ENCODE measurements around the gene CCM2.

Gene CCM2

GRCh38 chr7:44969049-44969700, 30.8 kb upstream of the CCM2 start:
- DNase-seq, result no peak

GRCh38 chr7:44969701-44970522, 30.1 kb upstream of the CCM2 start:
- no peak for DNase-seq

- DNase-seq, result no peak
These were observed 29.4 kb upstream of the CCM2 start for GRCh38 chr7:44970523-44971051.

- DNase-seq, result no peak
These were observed 28.7 kb upstream of the CCM2 start for GRCh38 chr7:44971188-44971901.

GRCh38 chr7:44971902-44972441, 28.0 kb upstream of the CCM2 start:
- no peak for DNase-seq

GRCh38 chr7:44972562-44972961, 27.4 kb upstream of the CCM2 start:
- DNase-seq, result no peak

GRCh38 chr7:44973610-44974401, 26.2 kb upstream of the CCM2 start:
- DNase-seq, result peak; percentile 82

GRCh38 chr7:44974549-44974948, 25.5 kb upstream of the CCM2 start:
- no peak for DNase-seq

GRCh38 chr7:44975331-44976039, 24.5 kb upstream of the CCM2 start:
- no peak for DNase-seq

- DNase-seq, result no peak
These were observed 23.8 kb upstream of the CCM2 start for GRCh38 chr7:44976040-44976745.

GRCh38 chr7:44976746-44977196, 23.2 kb upstream of the CCM2 start:
- DNase-seq, result no peak

- peak; percentile 92 for DNase-seq
These were observed 22.6 kb upstream of the CCM2 start for GRCh38 chr7:44977304-44977958.

- DNase-seq, result peak; percentile 74
These were observed 22.1 kb upstream of the CCM2 start for GRCh38 chr7:44977959-44978335.

- DNase-seq, result peak; percentile 98
These were observed 21.3 kb upstream of the CCM2 start, which contains the start of gene MYO1G for GRCh38 chr7:44978511-44979366. Gene MYO1G (minus strand): TSS chr7:44979015. CDS start chr7:44978961, 54 bp downstream.

- DNase-seq, result peak; percentile 53
These were observed 20.3 kb upstream of the CCM2 start for GRCh38 chr7:44979481-44980392.

- peak; percentile 72 for DNase-seq
These were observed 19.5 kb upstream of the CCM2 start for GRCh38 chr7:44980393-44981034.

- peak; percentile 43 for DNase-seq
These were observed 18.8 kb upstream of the CCM2 start for GRCh38 chr7:44981035-44981706.
